Sigmoid colon (tissue), 7 donors: ENCODE measurements around the gene LAMA3. TPM values are rescaled to one million over a fixed set of nuclear protein-coding genes. Genes with fewer than 3 reads are reported as not detected.

Experiments
- DNase-seq: peaks from one replicate; pipeline ENCODE4 v3.0.0-alpha.2; 2019
- H3K27ac ChIP-seq, 4 donors: fragments of 200-600 bp; sonication (generic); one replicate each; pipeline ENCODE4 v1.5.1; 2016 to 2019; ENCODE audit warnings: mild to moderate bottlenecking in 1 of 4
- H3K27me3 ChIP-seq, 3 donors: fragments of 200-600 bp; sonication (generic); one replicate each; pipeline ENCODE4 v1.5.1; 2019; ENCODE audit warnings: mild to moderate bottlenecking in 1 of 3
- H3K36me3 ChIP-seq, 4 donors: fragments of 200-600 bp; sonication (generic); one replicate each; pipeline ENCODE4 v1.5.1; 2016 to 2019
- H3K4me1 ChIP-seq, 4 donors: fragments of 200-600 bp; sonication (generic); one replicate each; pipeline ENCODE4 v1.5.1; 2017 to 2019
- H3K4me3 ChIP-seq, 4 donors: fragments of 200-600 bp; sonication (generic); one replicate each; pipeline ENCODE4 v1.5.1; 2017 to 2019; ENCODE audit warnings: mild to moderate bottlenecking in 2 of 4, moderate library complexity in 1 of 4
- H3K9me3 ChIP-seq, 4 donors: fragments of 200-600 bp in 3 of 4; sonication (generic) in 3 of 4; one replicate each; pipeline versions ENCODE4 v1.5.1 to v1.6.1; 2013 to 2019
- EP300 ChIP-seq, 4 donors: sonication (generic); formaldehyde crosslinking; IDR thresholded peaks; one replicate each; pipeline ENCODE4 v1.6.1; 2017; ENCODE audit warnings: antibody characterized with exemption in 4 of 4
- POLR2A ChIP-seq, 2 donors: fragments of 450-650 bp; IDR thresholded peaks; one replicate each; pipeline ENCODE4 v1.6.1; 2016; ENCODE audit warnings: antibody characterized with exemption in 2 of 2, mild to moderate bottlenecking in 2 of 2, moderate library complexity in 2 of 2
- POLR2AphosphoS5 ChIP-seq, 4 donors: sonication (generic); formaldehyde crosslinking; IDR thresholded peaks; one replicate each; pipeline ENCODE4 v1.6.1; 2017; ENCODE audit warnings: antibody characterized with exemption in 4 of 4
- WGBS, 2 donors: extraction: QIAGEN DNeasy Blood & Tissue Kit; methylation state at CpG; one replicate each; pipeline ENCODE4 v1.1.7; 2013; 5-methylcytosine and 5-hydroxymethylcytosine counted together
- intact Hi-C: fragments of 100-400 bp; cut with DNase I; formaldehyde crosslinking; loops from one replicate; pipeline ENCODE4 v1.15.1; 2023
- polyA plus RNA-seq, 3 donors: library from polyadenylated mRNA; stranded (reverse); fragments of 200-250 nt; gene quantifications; one replicate each; pipeline ENCODE4 v1.2.3, GENCODE V29; 2013
- total RNA-seq, 4 donors: library from RNA; depleted of rRNA; stranded (reverse); fragments of >200 nt; gene quantifications; one replicate each; pipeline ENCODE4 v1.1.0, GENCODE V29; 2016
- TF ChIP-seq, protein P1 (sequence below), 4 experiments: fragments of 450-650 bp in 3 of 4; fragments of 200-600 bp in 1 of 4; IDR thresholded peaks; one replicate each; pipeline ENCODE4 v1.5.1; 2016 to 2019; ENCODE audit warnings: antibody characterized with exemption in 4 of 4, mild to moderate bottlenecking in 3 of 4, moderate library complexity in 2 of 4
- donor health status: healthy with polysubstance abuse.
- donor health status: Bipolar disorder and iron deficiency.
- donor health status: healthy.

Gene LAMA3, protein sequence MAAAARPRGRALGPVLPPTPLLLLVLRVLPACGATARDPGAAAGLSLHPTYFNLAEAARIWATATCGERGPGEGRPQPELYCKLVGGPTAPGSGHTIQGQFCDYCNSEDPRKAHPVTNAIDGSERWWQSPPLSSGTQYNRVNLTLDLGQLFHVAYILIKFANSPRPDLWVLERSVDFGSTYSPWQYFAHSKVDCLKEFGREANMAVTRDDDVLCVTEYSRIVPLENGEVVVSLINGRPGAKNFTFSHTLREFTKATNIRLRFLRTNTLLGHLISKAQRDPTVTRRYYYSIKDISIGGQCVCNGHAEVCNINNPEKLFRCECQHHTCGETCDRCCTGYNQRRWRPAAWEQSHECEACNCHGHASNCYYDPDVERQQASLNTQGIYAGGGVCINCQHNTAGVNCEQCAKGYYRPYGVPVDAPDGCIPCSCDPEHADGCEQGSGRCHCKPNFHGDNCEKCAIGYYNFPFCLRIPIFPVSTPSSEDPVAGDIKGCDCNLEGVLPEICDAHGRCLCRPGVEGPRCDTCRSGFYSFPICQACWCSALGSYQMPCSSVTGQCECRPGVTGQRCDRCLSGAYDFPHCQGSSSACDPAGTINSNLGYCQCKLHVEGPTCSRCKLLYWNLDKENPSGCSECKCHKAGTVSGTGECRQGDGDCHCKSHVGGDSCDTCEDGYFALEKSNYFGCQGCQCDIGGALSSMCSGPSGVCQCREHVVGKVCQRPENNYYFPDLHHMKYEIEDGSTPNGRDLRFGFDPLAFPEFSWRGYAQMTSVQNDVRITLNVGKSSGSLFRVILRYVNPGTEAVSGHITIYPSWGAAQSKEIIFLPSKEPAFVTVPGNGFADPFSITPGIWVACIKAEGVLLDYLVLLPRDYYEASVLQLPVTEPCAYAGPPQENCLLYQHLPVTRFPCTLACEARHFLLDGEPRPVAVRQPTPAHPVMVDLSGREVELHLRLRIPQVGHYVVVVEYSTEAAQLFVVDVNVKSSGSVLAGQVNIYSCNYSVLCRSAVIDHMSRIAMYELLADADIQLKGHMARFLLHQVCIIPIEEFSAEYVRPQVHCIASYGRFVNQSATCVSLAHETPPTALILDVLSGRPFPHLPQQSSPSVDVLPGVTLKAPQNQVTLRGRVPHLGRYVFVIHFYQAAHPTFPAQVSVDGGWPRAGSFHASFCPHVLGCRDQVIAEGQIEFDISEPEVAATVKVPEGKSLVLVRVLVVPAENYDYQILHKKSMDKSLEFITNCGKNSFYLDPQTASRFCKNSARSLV (N-terminal part only)
- total RNA-seq (10 to 100 TPM in 3 of 4 donors, 1 to 10 TPM in 1; 8.4 to 18.6 (median 12.2) TPM), polyA plus RNA-seq (10 to 100 TPM in 2 of 3 donors, 1 to 10 TPM in 1; 6.0 to 19.9 (median 15.0) TPM)

DNA sequence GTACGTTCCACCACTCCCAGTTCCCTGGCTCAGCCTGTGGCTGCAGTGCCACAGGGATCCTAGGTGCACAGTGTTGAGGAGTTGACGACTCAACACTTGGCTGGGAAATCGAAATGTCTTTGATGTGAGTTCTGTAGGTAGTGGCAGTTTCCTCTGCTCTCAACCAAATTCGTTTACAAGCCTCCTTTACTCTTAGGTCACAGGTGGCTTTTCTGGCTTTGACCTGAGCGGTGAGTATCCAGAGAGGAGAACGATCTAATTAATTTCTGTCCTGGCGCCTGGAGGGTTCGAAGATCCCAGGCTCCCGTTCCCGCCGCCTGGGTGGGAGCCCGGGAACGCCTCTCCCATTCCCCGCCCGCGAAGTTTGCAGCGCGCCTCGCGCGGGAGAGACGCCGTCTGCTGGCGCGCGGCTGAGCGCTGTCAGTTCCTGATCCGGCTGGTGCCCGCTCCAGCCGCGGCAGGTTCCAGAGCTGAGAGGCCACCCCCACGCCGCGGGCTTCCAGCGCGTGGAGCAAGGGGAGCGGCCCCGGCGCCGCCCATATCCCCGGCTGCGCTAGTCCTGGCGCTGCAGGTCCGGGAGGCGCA is at the start of gene LAMA3:
LAMA3 (plus strand) TSS at position 423 of the 585 bp plus-strand sequence. CDS start 231 bp downstream, outside the sequence.
- Histone ChIP-seq H3K36me3 (no peaks in the 10 kb centered on the region), H3K27me3 (peaks cover 0 to 24% (median 6%) of the 10 kb centered on the region in 3 donors), H3K4me3 (peak within 1 kb of the TSS; percentile 28 to 64 (median 54)), H3K4me1 (peaks cover 0 to 25% (median 18%) of the 10 kb centered on the region in 4 donors), H3K9me3 (no peaks in the 10 kb centered on the region), H3K27ac (peak within 1 kb of the TSS in 3 of 4 donors; percentile 41 to 76 (median 48))
- WGBS, 2 donors = 1 to 2% methylated on average over 45 of the region's 45 CpGs
- intact Hi-C loops = loop anchor here (10.0 kb wide), 2 partner anchors 126 to 226 kb away; no protein-coding TSS in a partner anchor
- TF ChIP-seq, protein P1, sequence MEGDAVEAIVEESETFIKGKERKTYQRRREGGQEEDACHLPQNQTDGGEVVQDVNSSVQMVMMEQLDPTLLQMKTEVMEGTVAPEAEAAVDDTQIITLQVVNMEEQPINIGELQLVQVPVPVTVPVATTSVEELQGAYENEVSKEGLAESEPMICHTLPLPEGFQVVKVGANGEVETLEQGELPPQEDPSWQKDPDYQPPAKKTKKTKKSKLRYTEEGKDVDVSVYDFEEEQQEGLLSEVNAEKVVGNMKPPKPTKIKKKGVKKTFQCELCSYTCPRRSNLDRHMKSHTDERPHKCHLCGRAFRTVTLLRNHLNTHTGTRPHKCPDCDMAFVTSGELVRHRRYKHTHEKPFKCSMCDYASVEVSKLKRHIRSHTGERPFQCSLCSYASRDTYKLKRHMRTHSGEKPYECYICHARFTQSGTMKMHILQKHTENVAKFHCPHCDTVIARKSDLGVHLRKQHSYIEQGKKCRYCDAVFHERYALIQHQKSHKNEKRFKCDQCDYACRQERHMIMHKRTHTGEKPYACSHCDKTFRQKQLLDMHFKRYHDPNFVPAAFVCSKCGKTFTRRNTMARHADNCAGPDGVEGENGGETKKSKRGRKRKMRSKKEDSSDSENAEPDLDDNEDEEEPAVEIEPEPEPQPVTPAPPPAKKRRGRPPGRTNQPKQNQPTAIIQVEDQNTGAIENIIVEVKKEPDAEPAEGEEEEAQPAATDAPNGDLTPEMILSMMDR (IDR thresholded peaks at IDR 0.05) = peak in 1 of 4 experiments; percentile 14
- TF ChIP-seq EP300 (IDR thresholded peaks at IDR 0.05) = no peak
- TF ChIP-seq POLR2AphosphoS5 (IDR thresholded peaks at IDR 0.05) = peak in 3 of 4 donors; percentile 8 to 51 (median 47)
- DNase-seq = peak; percentile 77

DNA sequence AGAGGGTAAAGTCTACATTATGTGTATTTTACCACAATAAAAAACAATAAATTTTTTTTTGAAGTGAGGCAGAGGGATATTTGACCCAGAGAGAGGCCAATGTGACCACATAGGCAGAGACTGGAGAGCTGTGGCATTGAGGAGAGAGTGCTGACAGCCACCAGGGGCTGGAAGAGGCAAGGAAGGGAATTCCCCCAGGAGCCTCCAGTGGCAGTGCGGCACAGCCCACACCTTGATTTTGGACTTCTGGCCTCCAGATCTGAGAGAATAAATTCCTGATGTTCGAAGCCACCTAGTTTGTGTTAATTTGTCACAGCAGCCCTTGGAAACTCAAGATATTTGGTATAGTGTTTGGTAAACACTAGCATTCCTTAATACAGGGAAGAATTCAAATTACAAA is 49.2 kb upstream of the LAMA3 start:
- Histone ChIP-seq H3K36me3 (no peaks in the 10 kb centered on the region), H3K4me3 (no peak overlapping the region), H3K27ac (no peak overlapping the region), H3K27me3 (no peaks in the 10 kb centered on the region), H3K9me3 (no peaks in the 10 kb centered on the region), H3K4me1 (no peaks in the 10 kb centered on the region)
- no peak for DNase-seq
- 18 to 72% methylated on average over 2 of the region's 2 CpGs for WGBS, 2 donors
- intact Hi-C loops = no loop called here
- TF ChIP-seq POLR2AphosphoS5 (IDR thresholded peaks at IDR 0.05) (no peak), EP300 (IDR thresholded peaks at IDR 0.05) (no peak), POLR2A (IDR thresholded peaks at IDR 0.05) (no peak)
- TF ChIP-seq, protein P1 (IDR thresholded peaks at IDR 0.05) = no peak

DNA sequence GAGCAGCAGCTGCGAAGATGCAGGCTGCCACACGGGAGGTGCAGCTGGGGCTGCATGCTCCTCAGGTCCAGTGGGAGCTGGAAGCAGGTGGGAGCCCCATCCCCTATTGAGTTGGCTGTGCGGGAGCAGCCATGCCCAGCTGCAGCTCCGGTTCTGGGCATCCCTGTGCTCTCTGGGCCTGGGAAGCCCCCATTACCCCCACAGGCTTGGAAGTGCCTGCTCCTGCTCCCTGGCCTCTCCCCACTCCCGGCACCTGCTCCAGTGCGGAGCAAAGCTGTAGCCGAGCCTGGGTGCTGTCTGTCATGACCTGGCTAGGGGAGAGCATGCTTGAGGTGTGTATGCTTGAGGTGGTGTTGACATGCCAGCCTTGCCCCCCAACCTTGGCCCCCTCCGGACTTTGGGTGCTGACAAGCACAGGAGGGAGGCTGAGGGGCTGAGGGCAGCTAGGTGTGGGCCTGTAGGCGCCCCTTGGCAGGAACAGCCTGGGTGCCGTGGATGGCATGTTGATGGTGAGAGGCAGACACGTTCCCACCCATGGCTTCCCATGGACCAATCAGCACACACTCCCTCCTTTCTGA is 48.0 kb upstream of the LAMA3 start:
- Histone ChIP-seq H3K4me3 (no peak overlapping the region), H3K4me1 (no peaks in the 10 kb centered on the region), H3K36me3 (no peaks in the 10 kb centered on the region), H3K27me3 (no peaks in the 10 kb centered on the region), H3K27ac (no peak overlapping the region), H3K9me3 (no peaks in the 10 kb centered on the region)
- 87 to 88% methylated on average over 11 of the region's 11 CpGs for WGBS, 2 donors
- DNase-seq = no peak
- TF ChIP-seq POLR2AphosphoS5 (IDR thresholded peaks at IDR 0.05) (no peak), POLR2A (IDR thresholded peaks at IDR 0.05) (no peak), EP300 (IDR thresholded peaks at IDR 0.05) (no peak)
- TF ChIP-seq, protein P1 (IDR thresholded peaks at IDR 0.05) = no peak
- intact Hi-C loops = no loop called here
